Activated CD8-positive, alpha-beta T cell treated with anti-CD3 and anti-CD28 coated beads, Interleukin-2, amount 10 ng/mL, durations not matched to agents 7 days and 5 days (primary cell): ENCODE results near the gene CTSW. TPM values are rescaled to one million over a fixed set of nuclear protein-coding genes. Genes with fewer than 3 reads are reported as not detected.
"Not testable (repeated sequence)": the region's sequence is repeated elsewhere in the genome, so short reads cannot be mapped to it uniquely, and the experiment has no call there.

Source experiments
- ATAC-seq: fragments of 150-1000 bp; cut with Tn5 transposase; one replicate; pipeline ENCODE4 v1.10.0; 2021; ENCODE audit warnings: moderate library complexity
- CTCF ChIA-PET: fragments of 350-600 bp; sonication (Branson Sonifier 250); formaldehyde crosslinking; loops from one replicate; lab custom pipeline; 2021; ENCODE audit warnings: antibody characterized with exemption; lab: Charles Lee
- POLR2A ChIA-PET: fragments of 350-600 bp; sonication (Branson Sonifier 250); formaldehyde crosslinking; loops from one replicate; lab custom pipeline; 2021; ENCODE audit warnings: antibody characterized with exemption; lab: Charles Lee
- DNase-seq: peaks from one replicate; pipeline ENCODE4 v3.0.0-alpha.2; 2020
- H3K27ac Mint-ChIP-seq: one replicate; pipeline ENCODE4 v1.8.0; 2021; ENCODE audit warnings: mild to moderate bottlenecking, mixed read lengths
- H3K27me3 Mint-ChIP-seq: one replicate; pipeline ENCODE4 v1.8.0; 2021; ENCODE audit warnings: low read depth, mixed read lengths
- H3K36me3 Mint-ChIP-seq: one replicate; pipeline ENCODE4 v1.8.0; 2021; ENCODE audit warnings: low read depth, mixed read lengths
- H3K4me1 Mint-ChIP-seq: one replicate; pipeline ENCODE4 v1.8.0; 2021; ENCODE audit warnings: low read depth, mixed read lengths
- H3K4me3 Mint-ChIP-seq: one replicate; pipeline ENCODE4 v1.8.0; 2021; ENCODE audit warnings: mild to moderate bottlenecking, mixed read lengths
- H3K9me3 Mint-ChIP-seq: one replicate; pipeline ENCODE4 v1.8.0; 2022; ENCODE audit warnings: mixed read lengths; ENCODE audit not compliant: insufficient read depth
- total RNA-seq, 2 experiments: library from RNA; stranded (reverse); gene quantifications; one replicate each; pipeline ENCODE4 v1.2.3, GENCODE V29; 2021

The CTSW gene
- total RNA-seq: 100 to 1,000 TPM; 381 to 413 TPM

- H3K36me3 Mint-ChIP-seq: peaks cover 38% of the 10 kb centered on the region
- H3K9me3 Mint-ChIP-seq: no peaks in the 10 kb centered on the region
- ChIA-PET CTCF (interaction anchor here (1.4 to 19.5 kb wide), 3 partner anchors 10 to 52 kb away, joined by 4 to 584 read pairs (median 44); partner anchors contain the start of genes CCDC85B, CFL1, EFEMP2 and FIBP), POLR2A (interaction anchor here (1.2 to 19.3 kb wide), 5 partner anchors 9 to 25 kb away, joined by 3 to 305 read pairs (median 20); partner anchors contain the start of genes CCDC85B, CFL1, FIBP and MUS81)
- peak within 1 kb of the TSS; percentile 93 for H3K4me3 Mint-ChIP-seq
- H3K4me1 Mint-ChIP-seq: peaks cover 80% of the 10 kb centered on the region
- H3K27ac Mint-ChIP-seq: peak within 1 kb of the TSS; percentile 93
- no peaks in the 10 kb centered on the region for H3K27me3 Mint-ChIP-seq
- DNase-seq (peak; percentile 79), ATAC-seq (peak; percentile 80)
These were observed at the start of gene CTSW for GRCh38 chr11:65879617-65880016. Gene CTSW, plus strand, starts transcription at chr11:65879837. Its CDS starts 18 bp downstream, at chr11:65879855.

GRCh38 chr11:65832231-65832630, 47.4 kb upstream of the CTSW start:
- H3K36me3 Mint-ChIP-seq, ATAC-seq, H3K4me3 Mint-ChIP-seq, H3K27ac Mint-ChIP-seq, H3K9me3 Mint-ChIP-seq, DNase-seq: not testable (repeated sequence)
- Mint-ChIP-seq H3K27me3 (peaks cover 25% of the 10 kb centered on the region), H3K4me1 (peaks cover 14% of the 10 kb centered on the region)
- POLR2A ChIA-PET: interaction anchor here (0.6 kb wide), 1 partner anchor 389 kb away, joined by 3 read pairs; no protein-coding TSS in a partner anchor
- CTCF ChIA-PET: interaction anchor here (0.6 to 3.9 kb wide), 12 partner anchors 9 to 244 kb away, joined by 3 to 19 read pairs (median 5); partner anchors contain the start of genes AP5B1, CFL1, FIBP and KAT5

- Mint-ChIP-seq H3K4me3 (no peak within 1 kb of the TSS), H3K36me3 (no peaks in the 10 kb centered on the region), H3K4me1 (peaks cover 9% of the 10 kb centered on the region), H3K27ac (peak within 1 kb of the TSS; percentile 53), H3K27me3 (peaks cover 24% of the 10 kb centered on the region), H3K9me3 (no peaks in the 10 kb centered on the region)
- peak; percentile 97 for DNase-seq
- POLR2A ChIA-PET: interaction anchor here (0.8 to 1.6 kb wide), 5 partner anchors 16 to 181 kb away, joined by 3 to 5 read pairs (median 3); no protein-coding TSS in a partner anchor
- ATAC-seq: peak; percentile 100
- CTCF ChIA-PET: interaction anchor here (1.0 to 3.1 kb wide), 10 partner anchors 8 to 59 kb away, joined by 3 to 16 read pairs (median 4); partner anchors contain the start of genes CFL1, FIBP and MUS81
These were observed 46.2 kb upstream of the CTSW start, which contains the start of gene SNX32 for GRCh38 chr11:65833297-65834030. Gene SNX32, plus strand, starts transcription at chr11:65833963. Its CDS starts 103 bp downstream, at chr11:65834066.

GRCh38 chr11:65834202-65834601, 45.4 kb upstream of the CTSW start:
- no peaks in the 10 kb centered on the region for H3K9me3 Mint-ChIP-seq
- H3K36me3 Mint-ChIP-seq: no peaks in the 10 kb centered on the region
- no peak overlapping the region for H3K27ac Mint-ChIP-seq
- no peak for ATAC-seq
- no peak for DNase-seq
- ChIA-PET POLR2A (interaction anchor here (0.8 to 1.6 kb wide), 4 partner anchors 16 to 24 kb away, joined by 3 to 5 read pairs (median 4); no protein-coding TSS in a partner anchor), CTCF (interaction anchor here (1.0 to 2.3 kb wide), 3 partner anchors 16 to 54 kb away, joined by 4 to 16 read pairs (median 6); partner anchors contain the start of gene MUS81)
- peaks cover 9% of the 10 kb centered on the region for H3K4me1 Mint-ChIP-seq
- H3K4me3 Mint-ChIP-seq: no peak overlapping the region
- H3K27me3 Mint-ChIP-seq: peaks cover 22% of the 10 kb centered on the region

- H3K9me3 Mint-ChIP-seq: no peaks in the 10 kb centered on the region
- H3K27ac Mint-ChIP-seq: no peak overlapping the region
- ATAC-seq: no peak
- ChIA-PET CTCF (interaction anchor here (1.4 to 1.8 kb wide), 2 partner anchors 10 to 18 kb away, joined by 4 to 7 read pairs; partner anchors contain the start of gene MUS81), POLR2A (no interaction called here)
- no peaks in the 10 kb centered on the region for H3K36me3 Mint-ChIP-seq
- DNase-seq: no peak
- H3K27me3 Mint-ChIP-seq: no peaks in the 10 kb centered on the region
- no peak overlapping the region for H3K4me3 Mint-ChIP-seq
- no peaks in the 10 kb centered on the region for H3K4me1 Mint-ChIP-seq
These were observed 37.5 kb upstream of the CTSW start for GRCh38 chr11:65842144-65842543.

- Mint-ChIP-seq H3K4me1 (no peaks in the 10 kb centered on the region), H3K36me3 (no peaks in the 10 kb centered on the region), H3K27ac (no peak overlapping the region), H3K9me3 (no peaks in the 10 kb centered on the region), H3K4me3 (no peak overlapping the region), H3K27me3 (no peaks in the 10 kb centered on the region)
- POLR2A ChIA-PET: no interaction called here
- ATAC-seq: no peak
- DNase-seq: no peak
- CTCF ChIA-PET: interaction anchor here (1.2 to 1.8 kb wide), 3 partner anchors 8 to 25 kb away, joined by 3 to 7 read pairs (median 3); no protein-coding TSS in a partner anchor
These were observed 35.8 kb upstream of the CTSW start for GRCh38 chr11:65843811-65844210.

- POLR2A ChIA-PET: no interaction called here
- no peaks in the 10 kb centered on the region for H3K9me3 Mint-ChIP-seq
- H3K27me3 Mint-ChIP-seq: no peaks in the 10 kb centered on the region
- no peak overlapping the region for H3K4me3 Mint-ChIP-seq
- H3K36me3 Mint-ChIP-seq: no peaks in the 10 kb centered on the region
- H3K4me1 Mint-ChIP-seq: no peaks in the 10 kb centered on the region
- CTCF ChIA-PET: interaction anchor here (1.1 to 1.8 kb wide), 3 partner anchors 8 to 25 kb away, joined by 3 to 7 read pairs (median 3); no protein-coding TSS in a partner anchor
- no peak overlapping the region for H3K27ac Mint-ChIP-seq
- DNase-seq (no peak), ATAC-seq (no peak)
These were observed 35.3 kb upstream of the CTSW start for GRCh38 chr11:65844231-65844872.

GRCh38 chr11:65847746-65848145, 31.9 kb upstream of the CTSW start:
- CTCF ChIA-PET: interaction anchor here (1.2 to 7.2 kb wide), 3 partner anchors 12 to 197 kb away, joined by 3 to 36 read pairs (median 7); partner anchors contain the start of gene MUS81
- no peaks in the 10 kb centered on the region for H3K27me3 Mint-ChIP-seq
- ATAC-seq (no peak), DNase-seq (no peak)
- POLR2A ChIA-PET: interaction anchor here (4.0 to 15.9 kb wide), 2 partner anchors 12 to 37 kb away, joined by 17 to 305 read pairs; partner anchors contain the start of genes CCDC85B, CTSW, FIBP and MUS81
- H3K27ac Mint-ChIP-seq: no peak overlapping the region
- no peaks in the 10 kb centered on the region for H3K9me3 Mint-ChIP-seq
- no peak overlapping the region for H3K4me3 Mint-ChIP-seq
- H3K36me3 Mint-ChIP-seq: peaks cover 25% of the 10 kb centered on the region
- no peaks in the 10 kb centered on the region for H3K4me1 Mint-ChIP-seq

GRCh38 chr11:65848693-65849092, 30.9 kb upstream of the CTSW start:
- POLR2A ChIA-PET: interaction anchor here (4.0 to 15.9 kb wide), 2 partner anchors 11 to 37 kb away, joined by 17 to 305 read pairs; partner anchors contain the start of genes CCDC85B, CTSW, FIBP and MUS81
- H3K36me3 Mint-ChIP-seq: peaks cover 35% of the 10 kb centered on the region
- not testable (repeated sequence) for H3K4me3 Mint-ChIP-seq, H3K27ac Mint-ChIP-seq, H3K9me3 Mint-ChIP-seq, DNase-seq, H3K4me1 Mint-ChIP-seq, ATAC-seq, H3K27me3 Mint-ChIP-seq
- CTCF ChIA-PET: interaction anchor here (0.9 to 7.2 kb wide), 4 partner anchors 11 to 197 kb away, joined by 3 to 36 read pairs (median 6); partner anchors contain the start of gene MUS81

- Mint-ChIP-seq H3K4me1 (peaks cover 13% of the 10 kb centered on the region), H3K9me3 (no peaks in the 10 kb centered on the region), H3K36me3 (peaks cover 41% of the 10 kb centered on the region), H3K4me3 (no peak overlapping the region), H3K27me3 (no peaks in the 10 kb centered on the region), H3K27ac (peak overlapping the region; percentile 25)
- ChIA-PET CTCF (interaction anchor here (1.0 to 7.2 kb wide), 6 partner anchors 11 to 196 kb away, joined by 3 to 36 read pairs (median 6); partner anchors contain the start of genes MUS81 and SNX32), POLR2A (interaction anchor here (1.3 to 15.9 kb wide), 4 partner anchors 10 to 130 kb away, joined by 3 to 305 read pairs (median 10); partner anchors contain the start of genes CCDC85B, CTSW, FIBP and MUS81)
- ATAC-seq (peak; percentile 8), DNase-seq (no peak)
These were observed 30.3 kb upstream of the CTSW start for GRCh38 chr11:65849366-65849765.
